MCF 10A (cell line): ENCODE results near the gene DNMT3L. TPM values are rescaled to one million over a fixed set of nuclear protein-coding genes. Genes with fewer than 3 reads are reported as not detected.

Experiments
- BruUV-seq: library from RNA; stranded (reverse); fragments of 400-500 nt; replicated peaks from 2 replicates; lab custom pipeline; 2021; lab: Mats Ljungman, UMichigan
- CTCF ChIA-PET: fragments of 300-600 bp; sonication (Branson Sonifier 250); formaldehyde crosslinking; extraction: SDS; loops from one replicate; lab custom pipeline; 2021; ENCODE audit warnings: antibody characterized with exemption, inconsistent platforms; lab: Yijun Ruan, JAX
- POLR2A ChIA-PET: fragments of 300-600, 350-650 bp; sonication (Branson Sonifier 250); formaldehyde crosslinking; extraction: SDS; loops from one replicate; lab custom pipeline; 2020; ENCODE audit warnings: antibody characterized with exemption, inconsistent platforms; lab: Yijun Ruan, JAX
- DNase-seq: peaks from one replicate; pipeline ENCODE4 v3.0.0-alpha.2; 2018; ENCODE audit not compliant: unreplicated experiment
- H3K27ac Mint-ChIP-seq: one replicate; pipeline ENCODE4 v1.8.0; 2022; ENCODE audit warnings: mild to moderate bottlenecking, low read depth, mixed read lengths; ENCODE audit not compliant: unreplicated experiment
- H3K27me3 Mint-ChIP-seq: one replicate; pipeline ENCODE4 v1.8.0; 2022; ENCODE audit warnings: mixed read lengths; ENCODE audit not compliant: insufficient read depth, unreplicated experiment
- H3K36me3 Mint-ChIP-seq: one replicate; pipeline ENCODE4 v1.8.0; 2022; ENCODE audit warnings: mild to moderate bottlenecking, moderate library complexity, mixed read lengths; ENCODE audit not compliant: insufficient read depth, unreplicated experiment
- H3K4me1 Mint-ChIP-seq: one replicate; pipeline ENCODE4 v1.8.0; 2022; ENCODE audit warnings: mixed read lengths; ENCODE audit not compliant: insufficient read depth, unreplicated experiment
- H3K4me3 Mint-ChIP-seq: one replicate; pipeline ENCODE4 v1.8.0; 2022; ENCODE audit warnings: mild to moderate bottlenecking, moderate library complexity, mixed read lengths; ENCODE audit not compliant: unreplicated experiment
- H3K9me3 Mint-ChIP-seq: one replicate; pipeline ENCODE4 v1.8.0; 2022; ENCODE audit warnings: mixed read lengths; ENCODE audit not compliant: unreplicated experiment
- intact Hi-C: fragments of 100-400 bp; cut with micrococcal nuclease; formaldehyde crosslinking; loops from 2 replicates; pipeline ENCODE4 v1.14.1; 2022
- total RNA-seq: library from RNA; stranded (reverse); gene quantifications from 2 replicates; pipeline ENCODE4 v1.2.3, GENCODE V29; 2022
- TF ChIP-seq, protein P1 (sequence below): fragments of 200-600 bp; IDR thresholded peaks from one replicate; pipeline ENCODE4 v1.8.0; 2022; ENCODE audit warnings: antibody characterized with exemption, mild to moderate bottlenecking; ENCODE audit not compliant: unreplicated experiment

DNMT3L gene
- total RNA-seq, 1 experiment from 2014 or later, result not detected

- Mint-ChIP-seq H3K36me3 (no peaks in the 10 kb centered on the region), H3K4me3 (no peak overlapping the region), H3K27me3 (peaks cover 28% of the 10 kb centered on the region), H3K9me3 (no peaks in the 10 kb centered on the region), H3K27ac (no peak overlapping the region), H3K4me1 (peaks cover 10% of the 10 kb centered on the region)
- TF ChIP-seq, protein P1, sequence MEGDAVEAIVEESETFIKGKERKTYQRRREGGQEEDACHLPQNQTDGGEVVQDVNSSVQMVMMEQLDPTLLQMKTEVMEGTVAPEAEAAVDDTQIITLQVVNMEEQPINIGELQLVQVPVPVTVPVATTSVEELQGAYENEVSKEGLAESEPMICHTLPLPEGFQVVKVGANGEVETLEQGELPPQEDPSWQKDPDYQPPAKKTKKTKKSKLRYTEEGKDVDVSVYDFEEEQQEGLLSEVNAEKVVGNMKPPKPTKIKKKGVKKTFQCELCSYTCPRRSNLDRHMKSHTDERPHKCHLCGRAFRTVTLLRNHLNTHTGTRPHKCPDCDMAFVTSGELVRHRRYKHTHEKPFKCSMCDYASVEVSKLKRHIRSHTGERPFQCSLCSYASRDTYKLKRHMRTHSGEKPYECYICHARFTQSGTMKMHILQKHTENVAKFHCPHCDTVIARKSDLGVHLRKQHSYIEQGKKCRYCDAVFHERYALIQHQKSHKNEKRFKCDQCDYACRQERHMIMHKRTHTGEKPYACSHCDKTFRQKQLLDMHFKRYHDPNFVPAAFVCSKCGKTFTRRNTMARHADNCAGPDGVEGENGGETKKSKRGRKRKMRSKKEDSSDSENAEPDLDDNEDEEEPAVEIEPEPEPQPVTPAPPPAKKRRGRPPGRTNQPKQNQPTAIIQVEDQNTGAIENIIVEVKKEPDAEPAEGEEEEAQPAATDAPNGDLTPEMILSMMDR, result no peak
- POLR2A ChIA-PET, result no interaction called here
- CTCF ChIA-PET, result no interaction called here
- intact Hi-C loops, result no loop called here
- BruUV-seq, result no TSS peak
- DNase-seq, result no peak
Measured at GRCh38 chr21:44260791-44261631, 686 bp downstream of the DNMT3L start.

DNA sequence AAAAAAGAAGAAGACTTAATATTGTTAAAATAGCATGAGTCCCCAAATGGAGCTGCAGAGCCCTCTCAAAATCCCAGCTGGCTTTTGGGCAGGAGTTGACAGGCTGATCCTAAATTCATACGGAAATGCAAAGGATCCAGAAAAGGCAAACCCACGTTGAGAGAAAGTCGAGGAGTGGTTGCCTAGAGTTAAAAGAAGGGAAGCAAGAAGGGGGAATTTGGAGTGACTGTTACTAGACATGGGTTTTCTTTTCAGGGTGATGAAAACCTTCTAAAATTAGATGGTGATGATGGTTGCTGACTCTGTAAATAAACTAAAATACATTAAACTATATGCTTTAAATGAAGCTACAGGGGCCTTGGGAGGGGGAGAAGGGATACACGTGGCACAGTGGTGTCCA lies 1.6 kb downstream of the DNMT3L start:
- ChIA-PET CTCF (no interaction called here), POLR2A (no interaction called here)
- TF ChIP-seq, protein P1, result no peak
- Mint-ChIP-seq H3K36me3 (no peaks in the 10 kb centered on the region), H3K4me1 (peaks cover 10% of the 10 kb centered on the region), H3K27me3 (peaks cover 28% of the 10 kb centered on the region), H3K9me3 (no peaks in the 10 kb centered on the region), H3K27ac (no peak overlapping the region), H3K4me3 (no peak overlapping the region)
- no TSS peak for BruUV-seq
- intact Hi-C loops, result no loop called here
- no peak for DNase-seq

DNA sequence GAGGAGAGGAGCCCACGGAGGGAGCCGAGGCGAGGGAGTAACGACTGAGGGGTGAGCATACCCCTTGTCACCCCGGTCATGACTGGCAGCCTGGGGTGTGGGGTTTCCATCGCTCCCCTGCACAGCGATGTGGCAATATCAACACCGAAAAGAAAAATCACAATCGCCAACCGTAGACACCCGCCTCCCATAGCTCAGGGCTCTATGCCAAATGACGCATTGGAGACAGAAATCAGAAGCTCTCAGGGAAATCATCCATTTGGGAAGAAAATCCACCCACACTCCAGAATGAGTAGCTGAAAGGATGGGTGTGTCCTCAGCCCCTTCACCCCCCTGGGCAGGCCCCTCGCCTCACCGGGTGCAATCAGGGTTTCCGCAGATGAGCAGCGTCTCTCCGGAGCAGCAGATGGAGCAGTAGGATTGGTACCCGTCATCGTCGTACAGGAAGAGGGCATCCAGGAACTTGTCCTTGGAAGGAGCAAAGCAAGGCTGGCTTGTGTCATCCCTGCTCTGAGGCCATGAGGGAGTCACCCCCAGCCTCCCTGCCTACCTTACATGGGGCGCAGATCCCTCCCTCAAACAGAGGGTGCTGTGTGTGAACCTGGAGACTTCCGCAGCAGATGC lies 2.5 kb downstream of the DNMT3L start:
- no TSS peak for BruUV-seq
- Mint-ChIP-seq H3K4me1 (peaks cover 10% of the 10 kb centered on the region), H3K27ac (no peak overlapping the region), H3K36me3 (no peaks in the 10 kb centered on the region), H3K27me3 (peaks cover 28% of the 10 kb centered on the region), H3K4me3 (no peak overlapping the region), H3K9me3 (no peaks in the 10 kb centered on the region)
- ChIA-PET CTCF (interaction anchor here (1.4 kb wide), 1 partner anchor 9 kb away, joined by 6 read pairs; no protein-coding TSS in a partner anchor), POLR2A (no interaction called here)
- DNase-seq, result peak; percentile 77
- TF ChIP-seq, protein P1, result no peak
- intact Hi-C loops, result no loop called here

- Mint-ChIP-seq H3K4me3 (no peak overlapping the region), H3K27me3 (peaks cover 28% of the 10 kb centered on the region), H3K36me3 (no peaks in the 10 kb centered on the region), H3K27ac (no peak overlapping the region), H3K4me1 (peaks cover 10% of the 10 kb centered on the region), H3K9me3 (no peaks in the 10 kb centered on the region)
- no peak for DNase-seq
- intact Hi-C loops, result no loop called here
- POLR2A ChIA-PET, result no interaction called here
- CTCF ChIA-PET, result interaction anchor here (0.6 to 1.4 kb wide), 2 partner anchors 10 to 127 kb away, joined by 3 to 6 read pairs; no protein-coding TSS in a partner anchor
- TF ChIP-seq, protein P1, result no peak
- BruUV-seq, result no TSS peak
Measured at GRCh38 chr21:44258056-44258725, 3.5 kb downstream of the DNMT3L start.
